HG02759 (cell line): ENCODE results near the gene INTS14.

ENCODE experiments used
- ATAC-seq: cut with Tn5 transposase; IDR thresholded peaks from one replicate; pipeline ENCODE4 v1.9.1; 2021; ENCODE audit warnings: mild to moderate bottlenecking, moderate library complexity; ENCODE audit not compliant: unreplicated experiment

The INTS14 gene

GRCh38 chr15:65533057-65533756 is 77.7 kb downstream of the INTS14 start:
- ATAC-seq, result no peak

- no peak for ATAC-seq
Observed at GRCh38 chr15:65532738-65533051, 78.2 kb downstream of the INTS14 start.

GRCh38 chr15:65530318-65531111 is 80.4 kb downstream of the INTS14 start, which contains the start of gene HACD3:
TSS of gene HACD3 (plus strand) at chr15:65530463. CDS start at chr15:65530632, 169 bp downstream.
- ATAC-seq, result peak; percentile 88

DNA sequence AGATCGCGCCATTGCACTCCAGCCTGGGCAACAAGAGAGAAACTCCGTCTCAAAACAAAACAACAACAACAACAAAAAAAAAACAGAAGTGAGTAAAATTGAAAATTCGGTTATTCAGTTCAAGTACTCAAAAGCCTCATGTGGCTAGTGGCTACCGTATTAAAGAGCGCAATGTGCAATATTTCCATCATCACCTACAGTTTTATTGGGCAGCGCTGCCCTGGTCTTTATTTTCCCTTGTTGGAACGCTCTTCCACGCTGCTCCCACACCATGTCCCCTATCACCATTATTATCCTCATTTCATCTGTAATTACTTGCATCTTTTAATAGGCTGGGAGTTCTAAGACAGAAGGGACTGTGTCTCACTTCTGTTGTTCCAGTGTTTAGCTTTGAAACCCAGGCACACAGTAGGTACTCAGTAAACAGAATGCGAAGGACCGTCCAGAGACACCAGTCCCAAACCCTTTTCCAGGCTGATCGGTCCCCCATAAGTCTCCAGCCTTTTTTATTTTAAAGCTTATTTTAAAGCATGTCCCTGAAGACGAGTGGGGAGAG is 81.1 kb downstream of the INTS14 start:
- peak; percentile 21 for ATAC-seq
